NB4 (cell line): ENCODE measurements around the gene KCNMB2.

Source experiments
- DNase-seq: peaks from one replicate; pipeline ENCODE4 v3.0.0; 2010; ENCODE audit warnings: low read depth
- H3K4me3 ChIP-seq: one replicate; pipeline ENCODE4 v1.5.1; 2011; ENCODE audit warnings: mild to moderate bottlenecking, low read depth, low read length, moderate library complexity
- CTCF ChIP-seq: IDR thresholded peaks from one replicate; pipeline ENCODE4 v1.5.1; 2012; ENCODE audit warnings: low read depth, low read length
- MAX ChIP-seq: IDR thresholded peaks from 2 replicates; pipeline ENCODE4 v1.6.1; 2011; ENCODE audit warnings: low read depth, low read length
- MYC ChIP-seq: IDR thresholded peaks from 2 replicates; pipeline ENCODE4 v1.6.1; 2011; ENCODE audit warnings: low read depth, low read length
- POLR2A ChIP-seq: IDR thresholded peaks from 2 replicates; pipeline ENCODE4 v1.6.1; 2011; ENCODE audit warnings: mild to moderate bottlenecking; ENCODE audit not compliant: insufficient read length; ENCODE audit errors: extremely low read depth

The KCNMB2 gene

GRCh38 chr3:178496911-178497310, 39.3 kb upstream of the KCNMB2 start:
- no peak for TF ChIP-seq CTCF
- no peak for TF ChIP-seq MAX
- no peak for TF ChIP-seq MYC
- no peak for TF ChIP-seq POLR2A
- DNase-seq = no peak
- H3K4me3 ChIP-seq = no peak overlapping the region

- TF ChIP-seq MAX = no peak
- TF ChIP-seq CTCF = no peak
- TF ChIP-seq MYC = no peak
- no peak overlapping the region for H3K4me3 ChIP-seq
Measured at GRCh38 chr3:178498871-178499270, 37.4 kb upstream of the KCNMB2 start.

GRCh38 chr3:178500631-178501030, 35.6 kb upstream of the KCNMB2 start:
- TF ChIP-seq MAX (no peak), CTCF (no peak), MYC (no peak), POLR2A (no peak)
- H3K4me3 ChIP-seq = no peak overlapping the region
- no peak for DNase-seq

More at GRCh38 chr3:178498871-178499270, 37.4 kb upstream of the KCNMB2 start:
- DNase-seq = no peak

GRCh38 chr3:178504128-178504527, 32.1 kb upstream of the KCNMB2 start:
- no peak overlapping the region for H3K4me3 ChIP-seq
- TF ChIP-seq CTCF (no peak), MYC (no peak), MAX (no peak), POLR2A (no peak)
- no peak for DNase-seq

GRCh38 chr3:178505832-178506231, 30.4 kb upstream of the KCNMB2 start:
- no peak overlapping the region for H3K4me3 ChIP-seq
- no peak for TF ChIP-seq POLR2A
- TF ChIP-seq MAX = no peak
- DNase-seq = no peak

- H3K4me3 ChIP-seq = no peak overlapping the region
- TF ChIP-seq POLR2A (no peak), MYC (no peak), CTCF (no peak), MAX (no peak)
- DNase-seq = no peak
Measured at GRCh38 chr3:178507507-178508442, 28.5 kb upstream of the KCNMB2 start.
